Measurements from ENCODE around the gene C6orf136.

GRCh38 chr6:30600451-30600961, 46.4 kb upstream of the C6orf136 start:
- TF ChIP-seq, protein P1, sequence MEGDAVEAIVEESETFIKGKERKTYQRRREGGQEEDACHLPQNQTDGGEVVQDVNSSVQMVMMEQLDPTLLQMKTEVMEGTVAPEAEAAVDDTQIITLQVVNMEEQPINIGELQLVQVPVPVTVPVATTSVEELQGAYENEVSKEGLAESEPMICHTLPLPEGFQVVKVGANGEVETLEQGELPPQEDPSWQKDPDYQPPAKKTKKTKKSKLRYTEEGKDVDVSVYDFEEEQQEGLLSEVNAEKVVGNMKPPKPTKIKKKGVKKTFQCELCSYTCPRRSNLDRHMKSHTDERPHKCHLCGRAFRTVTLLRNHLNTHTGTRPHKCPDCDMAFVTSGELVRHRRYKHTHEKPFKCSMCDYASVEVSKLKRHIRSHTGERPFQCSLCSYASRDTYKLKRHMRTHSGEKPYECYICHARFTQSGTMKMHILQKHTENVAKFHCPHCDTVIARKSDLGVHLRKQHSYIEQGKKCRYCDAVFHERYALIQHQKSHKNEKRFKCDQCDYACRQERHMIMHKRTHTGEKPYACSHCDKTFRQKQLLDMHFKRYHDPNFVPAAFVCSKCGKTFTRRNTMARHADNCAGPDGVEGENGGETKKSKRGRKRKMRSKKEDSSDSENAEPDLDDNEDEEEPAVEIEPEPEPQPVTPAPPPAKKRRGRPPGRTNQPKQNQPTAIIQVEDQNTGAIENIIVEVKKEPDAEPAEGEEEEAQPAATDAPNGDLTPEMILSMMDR (IDR thresholded peaks at IDR 0.05) = no peak
- no peak for TF ChIP-seq POLR2A (IDR thresholded peaks at IDR 0.05)

Data from sigmoid colon (tissue), 3 donors.